Endothelial cell of umbilical vein (primary cell): ENCODE data around the gene BMPER. TPM values are rescaled to one million over a fixed set of nuclear protein-coding genes. Genes with fewer than 3 reads are reported as not detected.

Experiments used
- BruUV-seq: library from RNA; stranded (reverse); fragments of 400-500 nt; replicated peaks from 2 replicates; lab custom pipeline; 2021; lab: Mats Ljungman, UMichigan
- CTCF ChIA-PET: fragments of 300-600, 350-600 bp; sonication (Branson Sonifier 250); formaldehyde crosslinking; loops from one replicate; lab custom pipeline; 2021; ENCODE audit warnings: antibody characterized with exemption, inconsistent platforms; lab: Charles Lee
- POLR2A ChIA-PET: fragments of 300-600, 350-600 bp; sonication (Branson Sonifier 250); formaldehyde crosslinking; loops from one replicate; lab custom pipeline; 2021; ENCODE audit warnings: antibody characterized with exemption, inconsistent platforms; lab: Charles Lee
- DNase-seq: peaks from one replicate; pipeline ENCODE4 v3.0.0-alpha.2; 2011; ENCODE audit warnings: low read depth, low spot score
- FAIRE-seq: peaks from 2 replicates; lab custom pipeline; 2011; peaks lifted over from hg19 to GRCh38; lab: Jason Lieb, UNC
- H2AFZ ChIP-seq: 2 replicates; pipeline ENCODE4 v1.6.0; 2012; ENCODE audit warnings: low read depth, low read length, control low read depth, inconsistent platforms
- H3K27ac ChIP-seq: 2 replicates; pipeline ENCODE4 v1.5.1; 2011; ENCODE audit warnings: low read depth, mild to moderate bottlenecking, control low read depth, low read length, moderate library complexity; ENCODE audit not compliant: insufficient read depth
- H3K27me3 ChIP-seq, 2 experiments: 2 replicates each; pipeline versions ENCODE4 v1.6.0 to v1.6.1; 2011; ENCODE audit warnings: low read length in 2 of 2, mixed read lengths in 1 of 2; ENCODE audit not compliant: control insufficient read depth in 2 of 2, insufficient read depth in 2 of 2
- H3K36me3 ChIP-seq, 2 experiments: 2 replicates in 1 of 2; 3 replicates in 1 of 2; pipeline ENCODE4 v1.5.1; 2011; ENCODE audit warnings: low read length in 2 of 2, mild to moderate bottlenecking in 1 of 2, moderate library complexity in 1 of 2; ENCODE audit not compliant: control insufficient read depth in 2 of 2, insufficient read depth in 2 of 2; ENCODE audit errors: extremely low read depth in 1 of 2
- H3K4me1 ChIP-seq: 3 replicates; pipeline ENCODE4 v1.5.1; 2011; ENCODE audit warnings: mild to moderate bottlenecking, low read length; ENCODE audit not compliant: control insufficient read depth, insufficient read depth; ENCODE audit errors: extremely low read depth
- H3K4me2 ChIP-seq: 2 replicates; pipeline ENCODE4 v1.6.1; 2011; ENCODE audit warnings: low read length, control low read depth, mixed read lengths; ENCODE audit not compliant: insufficient read depth
- H3K4me3 ChIP-seq, 3 experiments: fragments of 200-600 bp in 1 of 3; sonication (generic), shearing (Covaris generic) in 1 of 3; replicated peaks in 1 of 3; 2 replicates each; pipeline ENCODE4 v1.5.1; 2011 to 2016; ENCODE audit warnings: control low read depth in 3 of 3, low read length in 3 of 3, mild to moderate bottlenecking in 2 of 3, inconsistent platforms in 1 of 3, low read depth in 1 of 3, moderate library complexity in 1 of 3; ENCODE audit not compliant: insufficient read depth in 1 of 3
- H3K79me2 ChIP-seq: 2 replicates; pipeline ENCODE4 v1.6.0; 2012; ENCODE audit warnings: low read length, inconsistent platforms; ENCODE audit not compliant: control insufficient read depth, insufficient read depth
- H3K9ac ChIP-seq: replicated peaks from 2 replicates; pipeline ENCODE3; 2011; ENCODE audit warnings: low read length, control low read depth; ENCODE audit not compliant: insufficient read depth; ENCODE audit errors: extremely low read depth
- H3K9me1 ChIP-seq: replicated peaks from 3 replicates; pipeline ENCODE4 v1.6.0; 2011; ENCODE audit warnings: mild to moderate bottlenecking, low read length; ENCODE audit not compliant: control insufficient read depth, insufficient read depth; ENCODE audit errors: extremely low read depth
- H3K9me3 ChIP-seq: replicated peaks from 2 replicates; pipeline ENCODE4 v1.5.1; 2012; ENCODE audit warnings: low read length, inconsistent platforms; ENCODE audit not compliant: control insufficient read depth, insufficient read depth
- H4K20me1 ChIP-seq: replicated peaks from 2 replicates; pipeline ENCODE3; 2011; ENCODE audit warnings: mild to moderate bottlenecking, low read length; ENCODE audit not compliant: control insufficient read depth, insufficient read depth; ENCODE audit errors: extremely low read depth
- CTCF ChIP-seq, 2 donors: IDR thresholded peaks; 1 replicate in 1 of 2; 2 replicates in 1 of 2; pipeline ENCODE4 v1.5.1; 2011; ENCODE audit warnings: low read length in 2 of 2, mild to moderate bottlenecking in 2 of 2, moderate library complexity in 2 of 2, control low read depth in 1 of 2, inconsistent platforms in 1 of 2, low read depth in 1 of 2; ENCODE audit not compliant: insufficient read depth in 1 of 2; ENCODE audit errors: extremely low read depth in 1 of 2
- EZH2 ChIP-seq: IDR thresholded peaks from 2 replicates; pipeline ENCODE4 v1.6.1; 2012; ENCODE audit warnings: borderline replicate concordance, low read depth, mild to moderate bottlenecking, moderate library complexity, low read length, inconsistent platforms; ENCODE audit not compliant: severe bottlenecking
- FOS ChIP-seq: IDR thresholded peaks from 2 replicates; pipeline ENCODE4 v1.6.1; 2011; ENCODE audit warnings: mild to moderate bottlenecking, low read length, moderate library complexity, borderline replicate concordance; ENCODE audit not compliant: insufficient read depth
- GATA2 ChIP-seq: IDR thresholded peaks from 2 replicates; pipeline ENCODE4 v1.7.0; 2011; ENCODE audit warnings: low read depth, mild to moderate bottlenecking, moderate library complexity, mixed read lengths, low read length; ENCODE audit not compliant: insufficient read length, insufficient read depth
- JUN ChIP-seq: IDR thresholded peaks from 2 replicates; pipeline ENCODE4 v1.6.1; 2011; ENCODE audit warnings: borderline replicate concordance, low read depth; ENCODE audit not compliant: insufficient read length, insufficient read depth
- MAX ChIP-seq: IDR thresholded peaks from 2 replicates; pipeline ENCODE4 v1.6.1; 2011; ENCODE audit not compliant: insufficient read depth, insufficient read length
- MYC ChIP-seq: IDR thresholded peaks from one replicate; pipeline ENCODE4 v1.6.1; 2011; ENCODE audit warnings: mild to moderate bottlenecking, low read depth, low read length
- POLR2A ChIP-seq: IDR thresholded peaks from 2 replicates; pipeline ENCODE4 v1.6.1; 2012; ENCODE audit warnings: low read depth, mild to moderate bottlenecking, control low read depth, low read length
- POLR2AphosphoS5 ChIP-seq: IDR thresholded peaks from 2 replicates; pipeline ENCODE4 v1.6.1; 2012; ENCODE audit warnings: low read depth, mild to moderate bottlenecking, control low read depth, low read length, moderate library complexity; ENCODE audit not compliant: insufficient read depth
- dilution Hi-C: fragments of 300-500 bp; cut with MboI; formaldehyde crosslinking; loops from one replicate; pipeline ENCODE4 v1.15.0; 2019; ENCODE audit warnings: low sequenced_read_pairs; ENCODE audit not compliant: extremely low pct_ligation_motif_present
- intact Hi-C: fragments of 100-400 bp; cut with micrococcal nuclease; formaldehyde crosslinking; loops from one replicate; pipeline ENCODE4 v1.10.0; 2022
- polyA plus RNA-seq, 4 experiments: library from polyadenylated mRNA; depleted of rRNA in 3 of 4; stranded (reverse) in 3 of 4; unstranded in 1 of 4; fragments of >200 nt; gene quantifications; 2 replicates each; pipeline versions ENCODE4 v1.2.1 to v1.2.3, GENCODE V29; 2011 to 2012; ENCODE audit warnings: missing spikeins in 1 of 4
- total RNA-seq: library from RNA; stranded (reverse); gene quantifications from 2 replicates; pipeline ENCODE4 v1.2.3, GENCODE V29; 2021

Gene BMPER
- total and polyA plus RNA-seq, 2 donors (not counting 3 experiments of a cell fraction or from before 2014, with no cell fraction given): 0.10 to 0.13 TPM

DNA sequence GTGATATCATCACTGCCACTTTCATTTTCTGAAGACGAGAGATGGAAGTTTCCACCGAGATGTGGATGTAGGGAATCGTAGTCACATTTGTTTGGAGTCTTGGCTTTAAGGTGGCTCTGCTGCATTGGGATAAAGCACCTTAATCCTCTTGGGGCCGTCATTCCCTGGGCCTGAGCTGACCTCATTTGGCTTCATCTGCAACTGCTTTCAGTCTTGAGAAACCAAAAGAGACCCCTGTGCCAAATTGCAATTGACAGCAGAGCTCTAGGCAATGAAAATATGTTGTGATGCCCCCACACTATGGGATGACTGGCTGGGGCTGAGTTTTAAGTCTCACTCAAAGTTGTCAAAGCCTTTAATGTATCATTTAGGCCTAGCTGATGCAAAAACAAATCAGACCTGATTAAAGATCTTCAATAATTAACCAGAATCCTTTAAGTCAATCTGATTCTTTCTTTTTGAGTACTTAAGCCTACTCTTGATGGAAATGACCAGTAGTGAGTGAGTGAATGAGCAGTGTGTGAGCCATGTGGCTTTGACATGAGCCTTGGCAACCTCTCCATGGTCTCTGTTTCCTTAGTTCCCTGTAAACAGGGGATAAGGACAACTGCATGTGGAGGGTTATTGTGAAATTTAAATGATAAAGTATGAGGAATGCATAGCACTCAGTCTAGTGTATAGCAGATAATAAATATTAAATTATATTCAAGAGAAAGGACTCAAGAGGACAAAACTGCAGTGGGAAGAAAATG, 155.0 kb downstream of the BMPER start:
- Histone ChIP-seq H3K9me3 (no peaks in the 10 kb centered on the region), H4K20me1 (no peaks in the 10 kb centered on the region), H3K79me2 (no peaks in the 10 kb centered on the region), H3K9me1 (no peaks in the 10 kb centered on the region), H3K4me2 (no peak overlapping the region), H3K27ac (no peak overlapping the region), H3K9ac (no peak overlapping the region), H3K27me3 (no peaks in the 10 kb centered on the region), H2AFZ (no peak overlapping the region), H3K4me1 (peaks cover 5% of the 10 kb centered on the region), H3K36me3 (no peaks in the 10 kb centered on the region), H3K4me3 (no peak overlapping the region)
- POLR2A ChIA-PET: no interaction called here
- peak; percentile 6 for DNase-seq
- no TSS peak for BruUV-seq
- dilution Hi-C loops (no loop called here), intact Hi-C loops (no loop called here)
- TF ChIP-seq JUN (no peak), MYC (no peak), GATA2 (no peak), POLR2AphosphoS5 (no peak), CTCF (IDR thresholded peaks at IDR 0.05; ENCODE audit: extremely low read depth in 1 of 2, insufficient read depth in 1 of 2, low read depth in 1 of 2, low read length in 2 of 2) (no peak), FOS (no peak), POLR2A (no peak), MAX (no peak), EZH2 (no peak)
- CTCF ChIA-PET: interaction anchor here (0.6 to 1.0 kb wide), 3 partner anchors 10 to 28 kb away, joined by 3 read pairs; no protein-coding TSS in a partner anchor
- FAIRE-seq: no peak
